Activated T-cell treated with anti-CD3 and anti-CD28 coated beads, Interleukin-2, amount 50 U/mL, for 48 hours (primary cell): ENCODE results near the gene RAPGEF3.

Experiments
- DNase-seq, 2 experiments: peaks; one replicate each; pipeline ENCODE4 v3.0.0-alpha.2; 2020

Gene RAPGEF3

DNA sequence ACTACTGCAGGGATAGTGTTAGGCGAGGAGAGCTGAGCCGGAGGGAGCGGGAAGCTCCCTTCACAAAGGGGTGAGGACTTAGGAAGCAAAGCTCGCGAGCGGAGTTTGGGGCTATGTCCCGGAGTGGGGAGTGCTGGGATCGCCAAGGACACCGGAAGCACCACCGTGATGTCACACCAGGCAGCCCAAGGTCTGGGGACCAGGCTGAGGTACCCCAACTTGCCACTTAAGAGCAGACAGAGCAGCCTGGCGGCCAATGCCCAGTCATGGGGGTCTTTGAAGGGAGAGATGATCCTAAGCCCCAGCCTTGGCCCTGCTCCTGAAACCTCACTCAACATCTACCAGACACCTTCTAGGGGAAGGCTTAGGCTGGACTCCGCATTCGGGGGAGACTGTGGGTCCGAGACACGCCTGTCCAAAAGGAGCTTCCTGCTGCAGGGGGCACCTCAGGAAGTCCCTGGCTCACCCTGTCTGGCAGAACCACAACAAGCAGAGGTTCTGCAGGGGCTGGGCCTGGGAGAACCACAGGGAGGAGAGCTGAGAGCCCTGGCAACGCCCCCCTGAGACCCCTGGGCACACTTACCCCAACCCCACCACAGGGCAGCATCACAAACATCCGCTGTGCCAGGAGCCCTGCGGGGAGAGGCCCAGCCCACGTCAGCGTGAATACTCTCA is 32.1 kb upstream of the RAPGEF3 start:
- DNase-seq = no peak

DNA sequence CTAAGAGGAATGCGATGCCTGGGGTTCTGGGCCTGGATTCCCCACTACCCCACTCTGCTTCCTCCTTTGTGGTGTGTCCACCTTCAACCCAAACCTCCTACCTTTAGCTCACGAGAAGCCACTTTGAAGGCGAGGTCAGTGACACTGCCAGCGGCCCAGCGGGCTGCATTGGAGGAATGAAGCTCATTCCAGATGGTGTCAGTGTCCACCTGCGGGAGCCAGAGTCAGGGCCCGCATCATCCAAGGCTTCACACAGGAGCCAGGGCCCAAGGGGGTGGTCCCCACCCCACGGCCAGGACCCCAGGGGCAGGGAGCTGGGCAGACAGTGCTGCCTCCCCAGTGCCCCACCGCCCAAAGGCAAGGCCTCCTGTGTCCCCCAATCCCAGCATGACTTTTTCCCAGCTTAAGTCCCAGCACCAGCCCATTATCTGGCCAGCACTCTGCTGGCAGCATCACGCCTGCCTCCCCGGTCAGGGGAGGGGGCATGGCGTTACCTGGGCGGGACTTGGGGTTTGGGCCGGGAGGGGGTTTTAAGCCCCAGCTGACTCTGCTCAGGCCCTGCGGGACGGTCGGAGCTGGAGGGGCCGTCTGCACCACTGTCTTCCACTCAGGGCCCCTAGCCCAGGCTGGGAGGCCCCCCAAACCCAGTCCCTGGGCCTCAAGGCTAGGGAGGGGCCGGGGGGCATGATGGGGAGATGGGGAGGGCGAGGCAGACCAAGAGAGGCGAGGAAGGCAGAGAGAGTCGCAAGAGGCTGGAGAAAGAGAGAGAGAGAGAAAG is 31.2 kb upstream of the RAPGEF3 start:
- no peak for DNase-seq

DNA sequence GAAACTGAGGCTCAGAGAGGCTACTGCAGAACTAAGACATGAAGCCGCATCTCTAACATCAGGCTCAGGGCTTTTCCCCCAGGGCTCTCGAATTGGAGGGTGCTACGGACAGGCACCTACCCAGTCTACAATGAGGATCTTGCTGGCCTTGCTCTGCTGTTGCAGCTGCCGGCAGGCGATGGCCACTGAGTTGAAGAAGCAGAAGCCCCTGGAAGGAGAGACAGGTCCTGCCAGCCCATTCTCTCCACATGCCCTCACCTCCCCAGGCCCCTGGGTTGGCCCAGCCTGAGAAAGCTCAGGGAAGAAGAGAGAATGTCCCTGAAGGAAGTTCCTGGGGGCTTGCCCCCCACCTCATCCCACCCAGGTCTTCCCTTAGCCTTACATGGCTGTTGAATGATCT is 30.5 kb upstream of the RAPGEF3 start:
- DNase-seq = no peak

DNA sequence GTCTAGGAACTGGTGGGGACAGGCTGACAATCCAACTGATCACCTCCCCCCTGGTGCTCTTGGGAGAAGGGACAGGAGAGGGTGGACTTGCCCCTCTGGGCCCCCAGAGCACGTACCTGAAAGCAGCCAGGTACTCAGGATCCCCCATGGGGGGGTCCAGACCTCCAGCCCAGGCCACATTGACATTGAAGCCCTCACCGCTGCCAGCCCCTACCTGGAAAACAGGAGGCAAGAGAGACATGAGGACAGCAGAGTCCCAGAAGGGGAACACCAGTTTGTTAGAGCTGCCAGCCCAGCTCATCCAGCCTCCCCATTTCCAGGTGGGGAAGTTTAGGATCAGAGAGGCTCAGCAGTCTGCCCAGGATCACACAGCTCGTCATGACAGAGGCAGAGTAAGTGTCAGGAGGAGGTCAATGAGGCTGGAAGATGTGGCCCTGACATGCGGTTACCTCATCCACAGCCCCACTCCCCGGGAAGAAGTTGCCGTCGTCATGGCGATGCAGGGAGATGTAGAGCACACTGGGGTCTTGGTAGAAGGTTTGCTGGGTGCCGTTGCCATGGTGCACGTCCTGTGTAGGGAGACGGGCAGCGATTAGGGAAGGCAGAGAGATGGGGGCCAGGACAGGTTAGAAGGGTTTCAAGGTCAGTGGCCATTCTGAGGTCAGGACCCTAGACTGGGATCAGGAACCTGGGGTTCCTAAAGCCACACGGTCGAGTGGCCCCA is 29.1 kb upstream of the RAPGEF3 start:
- no peak for DNase-seq

DNA sequence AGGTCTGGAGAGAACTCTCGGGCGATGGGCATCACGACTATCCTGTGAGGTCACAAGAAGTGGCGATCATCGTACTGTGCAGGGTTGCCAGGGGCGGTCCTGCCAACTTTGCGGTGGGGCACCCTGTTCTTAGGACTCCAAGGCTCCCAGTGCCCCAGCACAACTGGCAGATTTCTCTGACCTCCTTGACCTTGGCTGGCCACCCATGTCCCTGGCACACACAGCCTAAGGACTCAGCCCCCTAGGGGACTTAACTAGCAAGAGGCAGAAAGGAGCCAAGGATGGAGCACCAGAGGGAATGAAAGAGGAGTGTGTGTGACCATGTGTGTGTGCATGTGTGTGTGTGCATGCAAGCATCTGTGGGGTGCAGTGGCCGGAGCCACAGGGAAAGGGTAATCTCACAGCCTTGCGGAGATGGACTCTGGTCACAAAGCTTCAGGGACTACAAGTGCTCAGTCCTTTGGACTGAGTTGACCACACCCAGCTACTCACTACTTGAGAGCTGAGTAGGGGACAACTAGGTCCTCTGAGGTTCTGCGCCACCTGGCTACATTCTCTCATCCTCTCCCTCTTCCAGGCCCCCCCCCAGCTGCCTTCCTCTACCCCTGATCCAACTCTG is 28.1 kb upstream of the RAPGEF3 start:
- no peak for DNase-seq

DNA sequence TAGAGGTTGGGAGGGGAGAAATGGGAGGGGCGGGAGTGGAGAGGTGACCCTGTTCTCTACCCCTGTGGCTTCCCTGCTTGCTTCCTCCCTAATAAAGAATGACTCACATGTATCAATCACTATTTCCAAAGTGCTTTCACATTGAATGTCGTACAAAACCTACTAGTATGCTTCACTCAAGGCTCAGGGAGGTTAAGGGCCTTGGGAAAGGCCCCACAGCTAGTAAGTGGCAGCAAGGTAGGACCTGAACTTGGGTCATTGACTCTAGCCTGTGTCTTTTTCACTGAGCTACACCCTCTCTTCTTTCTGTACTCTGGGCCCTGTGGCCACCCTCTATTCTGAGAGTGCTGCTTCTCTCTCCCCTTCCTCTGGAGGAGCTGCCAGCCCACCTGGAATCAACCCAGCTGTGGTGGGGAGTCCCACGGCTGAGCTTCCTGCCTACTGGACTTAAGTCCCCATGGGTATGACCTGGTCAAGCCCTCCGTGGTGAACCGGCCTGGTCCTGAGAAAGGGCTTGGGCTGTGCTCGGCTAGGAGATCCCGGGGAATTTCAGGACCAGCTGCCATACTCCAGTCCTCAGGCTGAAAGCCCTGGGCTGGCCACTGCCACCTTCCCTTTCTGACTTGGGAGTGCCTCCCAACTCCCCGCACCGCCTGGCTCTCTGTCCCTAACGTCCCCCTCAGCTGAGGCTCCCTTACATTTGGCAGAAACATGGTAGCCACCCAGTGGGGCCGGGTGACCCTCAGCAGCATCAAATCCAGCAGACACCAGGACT is 27.4 kb upstream of the RAPGEF3 start:
- peak in 1 of 2 experiments; percentile 20 for DNase-seq

DNA sequence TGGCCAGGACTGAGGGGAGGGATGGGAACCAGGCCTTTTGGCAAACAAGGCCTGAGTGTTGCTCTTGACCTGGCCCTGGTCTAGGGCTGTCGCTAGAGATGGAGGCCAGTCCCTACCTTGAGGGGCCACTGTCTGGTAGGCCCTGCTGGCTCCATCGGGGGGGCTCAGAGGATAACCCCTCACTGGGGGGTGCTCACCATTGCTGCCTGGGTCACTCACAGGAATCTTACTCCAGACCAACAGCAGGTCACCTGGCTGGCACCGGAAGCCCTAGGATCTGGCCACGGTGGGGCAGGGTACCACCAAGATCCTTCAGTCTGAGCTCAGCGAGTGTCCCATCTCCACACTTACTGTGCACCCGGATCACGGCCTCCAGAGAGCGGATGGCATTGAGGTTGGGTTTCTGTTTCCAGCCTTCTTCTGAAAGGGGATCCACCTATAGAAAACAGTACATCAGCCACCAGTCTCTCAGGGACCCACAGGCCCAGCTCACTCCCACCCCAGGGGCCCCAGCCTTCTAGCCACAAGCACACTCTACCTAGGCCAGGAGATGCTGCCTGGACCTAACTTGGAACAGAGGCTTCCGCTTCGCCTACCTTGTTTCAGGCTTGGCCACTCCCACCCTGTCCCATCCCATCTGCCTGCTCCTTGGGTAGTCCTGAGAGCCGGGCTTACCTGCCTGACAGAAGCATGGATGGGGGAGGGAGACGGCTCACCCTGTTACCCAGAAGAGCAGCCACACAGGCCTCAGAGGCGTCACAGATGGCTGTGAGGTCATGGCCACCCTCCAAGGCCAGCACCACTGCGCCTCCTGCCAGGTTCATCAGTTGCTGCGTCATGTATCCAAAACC is 26.6 kb upstream of the RAPGEF3 start:
- DNase-seq = no peak

DNA sequence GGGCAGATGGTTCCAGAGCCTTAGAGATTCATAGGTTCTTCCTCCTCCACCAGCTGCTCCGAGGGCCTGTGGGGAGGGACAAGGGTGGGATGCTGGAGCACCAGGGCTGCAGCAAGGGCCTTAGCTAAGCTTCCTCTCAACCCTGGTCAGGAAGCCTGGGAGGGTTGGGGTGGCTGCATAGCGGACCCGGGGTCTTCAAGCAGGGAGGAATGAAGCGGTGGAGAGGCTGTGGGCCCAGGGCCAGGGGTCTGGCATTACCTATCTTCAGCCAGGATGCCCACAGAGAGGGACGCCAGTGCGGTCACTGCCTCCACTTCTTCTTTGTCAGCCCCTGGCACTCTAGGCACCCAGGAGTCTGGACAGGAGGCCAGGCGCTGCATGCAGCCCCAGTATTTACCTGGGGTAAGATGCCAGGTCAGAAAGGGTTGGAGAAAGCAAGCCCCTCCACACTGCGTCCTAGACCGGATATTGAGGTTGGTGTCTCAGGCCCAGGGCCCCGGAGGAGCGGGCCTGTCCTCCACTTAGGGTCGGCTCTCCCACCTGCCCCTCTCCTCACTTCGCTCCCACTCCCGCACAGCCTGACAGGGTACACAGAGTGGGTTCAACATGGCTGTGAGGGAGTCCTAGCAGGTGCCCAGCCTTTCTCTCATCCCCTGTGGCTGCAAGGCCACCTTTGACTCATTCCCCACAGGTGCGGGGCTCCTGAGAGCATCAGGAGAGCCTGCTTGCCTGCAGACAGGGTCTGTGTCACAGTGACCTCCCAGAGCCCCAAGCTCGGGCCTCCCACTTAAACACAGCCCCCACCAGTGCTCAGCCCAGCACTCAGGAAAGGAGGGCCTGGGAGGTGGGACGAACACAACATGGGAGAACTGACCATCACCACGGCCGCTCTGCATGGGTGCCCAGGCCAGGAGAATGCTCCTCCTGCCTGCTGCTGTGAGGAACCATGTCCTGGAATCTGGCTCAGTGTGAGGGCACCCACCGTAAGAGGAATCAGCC is 25.4 kb upstream of the RAPGEF3 start:
- no peak for DNase-seq

DNA sequence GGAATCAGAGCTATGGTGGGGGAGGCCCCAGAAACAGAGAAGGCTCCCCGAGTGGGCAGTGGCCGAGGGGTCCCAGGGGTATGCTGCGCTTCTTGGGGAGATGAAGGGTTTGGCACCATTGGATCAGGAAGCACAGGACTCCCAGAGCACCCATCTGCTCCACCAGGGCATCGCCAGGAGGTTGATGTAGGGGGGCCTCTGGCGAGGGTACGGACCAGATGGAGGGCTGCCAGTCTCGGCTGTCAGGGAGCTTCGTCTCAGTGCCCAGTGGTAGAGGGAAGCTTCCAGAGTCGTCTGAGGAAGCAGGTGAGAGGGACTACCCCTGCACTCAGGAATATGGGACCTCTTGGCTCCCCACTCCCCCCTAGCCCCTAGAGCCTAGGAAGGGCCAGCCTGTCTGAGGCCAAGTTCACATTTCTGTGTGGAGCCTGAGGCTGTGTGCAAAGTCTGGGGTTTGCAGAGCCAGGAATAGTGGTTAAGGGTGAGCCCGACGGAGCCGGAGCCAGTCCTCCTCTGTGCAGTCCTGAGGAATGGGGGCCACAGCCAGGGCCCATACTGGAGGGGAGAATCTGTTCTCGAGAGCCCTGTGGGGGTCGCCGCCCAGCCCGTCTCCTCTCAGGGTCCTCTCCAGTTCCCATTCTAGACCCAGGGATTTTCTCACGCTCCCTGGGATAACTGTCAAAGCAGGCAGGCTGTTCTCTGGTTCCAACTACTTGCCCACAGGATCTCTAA is 24.5 kb upstream of the RAPGEF3 start:
- no peak for DNase-seq

DNA sequence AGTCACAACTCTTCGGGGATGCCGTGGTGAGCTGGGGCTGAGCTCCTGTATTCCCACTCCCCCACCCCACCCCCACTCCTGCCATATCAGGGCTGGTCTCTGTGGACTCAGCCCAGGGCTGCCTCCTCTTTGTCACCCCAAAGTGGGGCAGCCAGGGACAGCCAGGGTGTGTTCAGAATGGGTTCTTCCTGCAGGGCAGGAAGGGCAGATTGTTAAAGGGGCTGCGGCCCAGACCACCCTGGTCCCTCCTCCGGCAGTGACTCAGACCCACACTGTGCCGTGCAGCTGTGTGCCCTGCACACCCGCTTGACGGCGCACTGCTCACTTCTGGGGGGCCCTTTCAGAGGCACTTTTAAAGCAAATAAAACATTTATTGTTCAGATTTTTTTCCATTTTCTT is 23.7 kb upstream of the RAPGEF3 start:
- DNase-seq = no peak

DNA sequence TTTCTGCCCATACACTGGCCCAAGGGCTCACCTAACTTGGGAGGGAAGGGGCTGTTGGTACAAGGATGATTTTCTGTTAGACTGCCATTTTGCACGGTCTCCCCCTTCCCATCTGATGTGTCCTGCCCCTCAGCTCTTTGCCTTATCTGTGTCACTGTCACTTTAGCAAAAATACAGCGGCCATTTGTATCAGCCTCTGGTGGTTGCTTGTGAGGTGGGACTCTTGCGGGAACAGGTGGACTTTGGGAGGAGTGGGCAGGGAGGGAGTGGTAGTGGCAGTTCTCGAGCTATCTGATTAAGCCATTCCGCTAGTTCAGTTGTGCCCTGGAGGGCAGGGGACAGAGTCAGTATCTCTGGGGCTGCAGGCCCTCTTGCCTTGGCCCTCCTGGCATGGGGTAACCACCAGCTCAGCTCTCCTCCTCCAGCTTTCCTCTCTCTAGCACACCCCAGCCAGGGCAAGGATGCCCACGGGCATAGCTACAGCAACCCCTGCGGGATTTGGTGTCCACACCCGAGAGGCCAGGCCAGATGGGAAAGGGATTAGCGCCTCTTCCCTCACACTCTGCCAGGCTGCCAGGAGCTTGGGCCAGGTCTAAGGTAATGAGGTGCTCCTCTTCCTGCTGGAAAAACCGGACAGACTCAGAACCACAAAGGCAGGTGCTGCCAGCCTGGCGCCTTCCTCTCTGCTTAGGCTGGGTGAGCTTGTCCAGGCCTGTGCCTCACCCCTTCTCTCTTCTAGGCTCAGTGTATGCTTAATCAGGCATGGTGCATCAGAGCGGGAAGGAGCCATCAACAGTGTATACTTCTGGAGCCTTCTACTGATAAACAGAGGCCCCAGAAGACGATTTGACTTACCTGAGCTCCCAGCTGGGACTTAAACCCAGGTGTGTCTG is 23.0 kb upstream of the RAPGEF3 start:
- no peak for DNase-seq

DNA sequence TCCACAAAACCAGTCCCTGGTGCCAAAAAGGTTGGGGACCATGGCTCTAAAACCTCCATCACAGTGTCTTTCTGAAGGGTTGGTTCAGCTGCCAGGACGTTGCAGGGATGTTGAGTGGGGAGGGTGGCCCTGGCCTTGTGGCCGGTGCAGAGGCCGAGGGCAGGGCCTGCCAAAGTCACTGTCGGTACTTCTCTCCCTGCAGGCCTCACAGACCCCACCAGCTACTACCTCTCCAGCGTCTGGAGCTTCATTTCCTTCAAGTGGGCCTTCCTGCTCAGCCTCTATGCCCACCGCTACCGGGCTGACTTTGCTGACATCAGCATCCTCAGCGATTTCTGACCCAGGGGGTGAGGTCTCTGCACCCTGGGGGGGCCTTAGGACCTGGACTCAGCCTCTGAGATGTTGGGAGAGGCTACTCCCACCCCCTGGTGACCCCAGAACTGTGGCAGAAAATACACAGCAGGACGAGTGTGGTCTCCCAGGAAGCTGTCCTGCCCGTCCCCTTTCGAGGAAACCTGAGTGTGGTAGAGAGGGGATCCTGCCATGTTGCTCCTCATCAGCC is 21.3 kb upstream of the RAPGEF3 start:
- DNase-seq = no peak

DNA sequence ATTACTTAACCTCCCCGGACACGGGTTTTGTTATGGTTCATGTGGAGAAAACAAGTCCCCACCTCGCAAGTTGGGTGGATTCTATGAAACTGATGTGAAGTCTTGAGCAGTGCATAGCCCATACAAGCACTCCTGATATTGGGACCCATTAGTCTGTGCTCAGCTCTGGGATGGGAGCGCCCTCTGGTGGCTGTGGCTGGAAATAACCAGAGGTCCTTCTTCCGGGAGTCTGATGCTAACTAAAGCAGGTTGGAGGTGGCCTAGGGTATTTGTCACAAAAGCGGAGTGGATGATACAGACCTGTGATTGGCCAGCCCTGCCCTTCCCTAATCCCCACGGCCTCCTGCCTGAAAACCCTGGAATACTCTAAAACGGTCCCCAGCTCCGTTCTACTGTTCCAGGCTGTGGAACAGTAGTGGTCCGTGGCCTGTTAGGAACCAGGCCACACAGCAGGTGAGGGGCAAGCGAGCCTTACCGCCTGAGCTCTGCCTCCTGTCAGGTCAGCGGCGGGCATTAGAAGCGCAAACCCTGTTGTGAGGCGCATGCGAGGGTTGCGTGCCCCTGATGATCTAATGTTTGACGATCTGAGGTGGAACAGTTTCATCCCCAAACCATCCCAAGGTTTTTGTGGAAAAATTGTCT is 20.7 kb upstream of the RAPGEF3 start:
- peak; percentile 97 to 98 for DNase-seq

DNA sequence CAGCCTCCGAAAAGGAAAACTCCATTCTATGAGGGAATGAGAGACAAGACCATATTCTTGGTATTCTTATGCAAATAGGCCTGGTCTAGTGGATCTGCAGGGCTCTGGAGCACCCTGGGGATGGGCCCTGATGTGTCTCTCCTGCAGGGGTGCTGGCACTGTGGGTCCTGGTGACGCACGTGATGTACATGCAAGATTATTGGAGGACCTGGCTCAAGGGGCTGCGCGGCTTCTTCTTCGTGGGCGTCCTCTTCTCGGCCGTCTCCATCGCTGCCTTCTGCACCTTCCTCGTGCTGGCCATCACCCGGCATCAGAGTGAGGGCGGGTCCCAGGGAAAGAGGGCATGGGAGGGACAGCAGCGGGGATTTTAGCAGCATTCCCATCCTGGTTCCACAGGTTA is 20.2 kb upstream of the RAPGEF3 start:
- no peak for DNase-seq

DNA sequence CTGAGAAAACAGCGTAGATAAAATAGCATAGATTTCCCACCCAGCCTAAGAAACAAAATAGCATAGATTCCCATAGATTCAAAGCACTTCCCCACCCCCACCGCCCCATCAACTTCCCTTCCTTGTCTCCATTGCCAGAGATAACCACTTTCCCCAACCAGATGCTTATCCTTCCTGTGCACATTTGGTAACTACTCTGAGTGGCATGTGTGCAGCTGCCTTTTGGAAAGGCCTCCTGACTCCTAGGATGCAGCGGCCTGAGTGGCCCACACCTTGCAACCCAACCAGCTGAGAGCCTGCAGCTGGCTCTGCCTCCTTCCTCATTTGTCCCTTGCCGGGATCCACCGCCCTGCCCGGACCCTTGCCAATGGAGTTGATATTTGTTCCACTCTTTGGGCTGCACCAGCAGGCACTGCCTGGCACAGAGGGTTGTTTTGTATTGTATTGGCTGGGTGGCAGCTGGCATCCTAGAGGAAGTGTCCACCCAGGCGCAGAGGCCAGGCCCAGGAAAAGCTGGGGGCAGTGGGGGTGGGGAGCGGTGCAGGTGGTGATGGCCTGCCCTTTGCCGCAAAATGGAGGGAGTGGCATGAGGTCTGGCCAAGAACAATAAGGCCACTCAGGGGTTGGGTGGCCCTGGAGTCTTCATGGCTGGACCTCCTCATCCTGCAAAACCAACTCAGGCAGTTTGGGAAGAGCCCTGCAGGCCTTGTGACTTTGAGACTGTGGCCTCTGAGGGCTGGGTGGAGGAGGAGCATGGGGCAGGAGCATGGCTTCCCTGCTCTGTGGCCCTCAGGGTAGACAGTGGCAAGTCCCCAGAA is 19.3 kb upstream of the RAPGEF3 start:
- DNase-seq = no peak

DNA sequence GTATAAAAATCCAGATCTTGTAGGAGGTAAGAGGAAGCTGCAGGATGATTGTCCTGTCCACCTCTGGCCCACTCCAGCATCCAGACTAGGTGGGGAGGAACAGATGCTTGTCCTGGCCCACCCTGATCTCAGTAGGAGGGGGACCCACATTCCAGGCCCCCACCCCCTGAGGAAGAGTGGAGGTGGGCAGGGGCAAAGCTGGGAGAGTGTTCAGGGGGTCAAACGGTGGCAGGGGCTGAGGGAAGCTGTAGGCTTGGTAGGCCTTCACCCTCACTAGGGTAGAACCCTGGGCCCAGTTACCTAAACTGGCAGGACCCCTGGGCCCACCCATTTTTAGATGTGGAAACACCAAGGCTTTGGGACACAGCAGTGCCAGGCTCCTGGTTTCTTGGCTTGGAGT is 18.5 kb upstream of the RAPGEF3 start:
- DNase-seq = no peak
